ENCODE measurements around the gene DHRS7B.
A peak's percentile ranks its signal among the peaks of the same experiment; 100 is the strongest.
"Not testable (repeated sequence)": the region's sequence is repeated elsewhere in the genome, so short reads cannot be mapped to it uniquely, and the experiment has no call there.

DHRS7B gene

GRCh38 chr17:21126645-21127508, at the start of gene DHRS7B:
Gene DHRS7B, plus strand, starts transcription at chr17:21126964. Its CDS starts 8 bp downstream, at chr17:21126972.
- DNase-seq, result peak; percentile 87

- DNase-seq, result no peak
Observed at GRCh38 chr17:21077281-21077680, 49.5 kb upstream of the DHRS7B start.

GRCh38 chr17:21078016-21078780, 48.6 kb upstream of the DHRS7B start:
- no peak for DNase-seq

- DNase-seq, result no peak
Observed at GRCh38 chr17:21079196-21079595, 47.6 kb upstream of the DHRS7B start.

- DNase-seq, result no peak
Observed at GRCh38 chr17:21082001-21082436, 44.7 kb upstream of the DHRS7B start.

- not testable (repeated sequence) for DNase-seq
Observed at GRCh38 chr17:21085280-21085679, 41.5 kb upstream of the DHRS7B start.

GRCh38 chr17:21085707-21086106, 41.1 kb upstream of the DHRS7B start:
- DNase-seq, result no peak

- DNase-seq, result no peak
Observed at GRCh38 chr17:21089145-21089544, 37.6 kb upstream of the DHRS7B start.

- DNase-seq, result peak; percentile 3
Observed at GRCh38 chr17:21089933-21090901, 36.5 kb upstream of the DHRS7B start.

- DNase-seq, result no peak
Observed at GRCh38 chr17:21090902-21091618, 35.7 kb upstream of the DHRS7B start.

- no peak for DNase-seq
Observed at GRCh38 chr17:21094298-21094704, 32.5 kb upstream of the DHRS7B start.

GRCh38 chr17:21095735-21096134, 31.0 kb upstream of the DHRS7B start:
- no peak for DNase-seq

- DNase-seq, result no peak
Observed at GRCh38 chr17:21096874-21097273, 29.9 kb upstream of the DHRS7B start.

- peak; percentile 83 for DNase-seq
Observed at GRCh38 chr17:21098934-21099689, 27.7 kb upstream of the DHRS7B start.

- no peak for DNase-seq
Observed at GRCh38 chr17:21100636-21101035, 26.1 kb upstream of the DHRS7B start.

GRCh38 chr17:21104608-21105007, 22.2 kb upstream of the DHRS7B start:
- no peak for DNase-seq

GRCh38 chr17:21105064-21105894, 21.5 kb upstream of the DHRS7B start:
- no peak for DNase-seq

- no peak for DNase-seq
Observed at GRCh38 chr17:21106316-21106715, 20.4 kb upstream of the DHRS7B start.

- DNase-seq, result not testable (repeated sequence)
Observed at GRCh38 chr17:21107067-21107650, 19.6 kb upstream of the DHRS7B start.

GRCh38 chr17:21108651-21109050, 18.1 kb upstream of the DHRS7B start:
- DNase-seq, result no peak

Measured in NCI-H526 treated with DMSO at 0.1 percent for 48 hours (cell line).